Measurements from ENCODE around the gene STAM.
"Not testable (repeated sequence)": the region's sequence is repeated elsewhere in the genome, so short reads cannot be mapped to it uniquely, and the experiment has no call there.

Gene STAM

DNA sequence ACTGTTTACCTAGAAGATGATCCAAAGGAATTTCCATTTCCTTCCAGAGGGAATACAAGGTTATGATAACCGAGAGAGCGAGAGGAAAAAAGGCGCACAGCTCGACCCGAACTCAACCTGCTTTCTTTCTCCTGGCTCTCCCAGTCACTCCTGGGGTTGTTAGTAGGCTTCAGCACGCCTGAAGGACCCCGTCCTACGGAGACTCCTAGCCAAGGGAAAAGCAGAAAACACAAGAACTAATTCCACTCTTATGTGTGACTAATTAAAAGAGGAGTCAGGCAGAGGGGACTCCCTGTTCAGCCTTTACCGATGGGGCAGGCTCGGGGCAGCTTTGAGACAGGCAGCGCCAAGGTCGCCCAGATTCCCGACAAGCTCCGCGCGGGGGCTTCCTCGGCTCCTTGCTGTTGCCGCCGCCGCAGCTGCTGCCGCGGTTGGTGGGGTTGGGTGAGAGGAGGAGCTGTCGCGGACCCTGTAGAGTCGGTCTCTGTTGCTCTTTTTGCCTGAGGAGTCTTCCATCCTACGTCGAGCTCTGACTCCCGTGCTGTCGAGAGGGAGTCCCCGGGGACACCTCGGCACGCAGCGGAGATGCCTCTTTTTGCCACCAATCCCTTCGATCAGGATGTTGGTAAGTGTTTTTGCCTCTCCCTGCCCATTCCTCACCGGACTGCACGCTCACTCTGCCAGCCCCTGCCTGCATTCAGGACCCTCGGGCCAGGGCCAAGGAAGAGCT lies at the start of gene STAM:
Gene STAM (plus strand): TSS at position 397 of the 730 bp plus-strand sequence. CDS start 189 bp downstream, at position 586.
- peak; percentile 78 for DNase-seq (ENCODE audit: low spot score)

DNA sequence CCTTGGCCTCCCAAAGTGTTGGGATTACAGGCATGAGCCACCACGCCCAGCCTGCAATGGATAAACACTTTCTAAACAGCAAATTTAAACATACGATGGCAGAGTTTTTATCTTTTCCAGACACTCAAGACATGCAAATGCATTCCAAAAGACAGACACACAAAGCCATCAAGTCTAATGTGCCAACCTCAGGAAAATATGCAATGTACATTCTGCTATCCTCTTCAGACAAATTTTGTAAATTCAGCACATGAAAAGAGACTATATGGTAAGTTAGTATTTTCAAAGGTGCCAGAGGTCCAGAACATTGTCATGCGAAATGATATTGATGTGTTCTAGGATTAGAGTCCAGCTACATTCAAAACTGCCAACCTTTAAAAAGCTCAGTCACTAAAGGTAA lies 46.6 kb upstream of the STAM start:
- no peak for DNase-seq (ENCODE audit: low spot score)

GRCh38 chr10:17599089-17599488 lies 44.9 kb upstream of the STAM start:
- peak; percentile 43 for DNase-seq (ENCODE audit: low spot score)

GRCh38 chr10:17605936-17606335 lies 38.0 kb upstream of the STAM start:
- no peak for DNase-seq (ENCODE audit: low spot score)

DNA sequence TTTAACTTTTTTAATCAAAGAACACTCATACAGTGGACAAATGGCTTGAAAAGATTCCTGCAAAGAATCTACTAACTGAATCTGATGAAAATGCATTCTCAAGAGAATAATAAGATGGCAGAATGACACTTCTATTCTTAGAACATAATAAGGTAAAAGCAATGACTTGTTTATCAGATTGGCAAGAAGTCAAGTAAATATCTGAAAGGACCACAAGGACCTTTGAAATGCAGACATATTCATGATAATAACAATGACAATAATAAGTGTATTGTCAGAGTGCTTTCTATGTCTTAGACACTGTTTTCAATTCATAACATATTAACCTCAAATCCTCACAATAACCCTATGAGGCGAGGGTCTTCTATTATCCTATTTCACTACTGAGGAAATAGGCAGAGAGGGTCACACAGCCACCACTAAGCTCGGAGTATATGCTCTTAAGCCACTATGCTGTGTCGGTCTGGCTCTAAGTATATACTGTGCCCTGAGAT lies 37.4 kb upstream of the STAM start:
- DNase-seq (ENCODE audit: low spot score) = no peak

DNA sequence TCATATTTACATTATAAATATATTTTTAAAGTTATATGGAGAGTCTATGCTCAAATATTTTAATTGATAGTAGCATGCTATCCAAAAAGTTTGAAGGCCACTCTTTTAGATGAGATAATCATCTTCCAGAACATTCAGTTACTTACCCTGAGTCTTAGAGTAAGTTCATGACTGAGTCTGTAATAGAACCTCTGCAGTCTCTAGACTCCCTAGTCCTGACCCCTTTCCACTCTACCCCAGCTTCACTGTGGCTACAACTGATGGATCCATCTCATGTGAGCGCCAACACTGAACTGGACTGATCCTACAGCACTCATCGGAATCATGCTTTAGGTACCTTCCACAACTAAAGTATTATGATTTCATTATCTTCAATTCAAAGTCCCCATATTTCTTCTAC lies 36.9 kb upstream of the STAM start:
- no peak for DNase-seq (ENCODE audit: low spot score)

- DNase-seq (ENCODE audit: low spot score) = peak; percentile 58
Observed at GRCh38 chr10:17607603-17608332, 36.2 kb upstream of the STAM start.

GRCh38 chr10:17609523-17610079 lies 34.4 kb upstream of the STAM start:
- no peak for DNase-seq (ENCODE audit: low spot score)

GRCh38 chr10:17616403-17617030 lies 27.4 kb upstream of the STAM start:
- peak; percentile 13 for DNase-seq (ENCODE audit: low spot score)

- DNase-seq (ENCODE audit: low spot score) = no peak
Observed at GRCh38 chr10:17617031-17617911, 26.7 kb upstream of the STAM start, which contains the start of gene HACD1. Gene HACD1, minus strand, starts transcription at chr10:17617374. Its CDS starts 35 bp downstream, at chr10:17617339.

- no peak for DNase-seq (ENCODE audit: low spot score)
Observed at GRCh38 chr10:17622061-17622460, 21.9 kb upstream of the STAM start.

- DNase-seq (ENCODE audit: low spot score) = no peak
Observed at GRCh38 chr10:17624996-17625395, 19.0 kb upstream of the STAM start.

DNA sequence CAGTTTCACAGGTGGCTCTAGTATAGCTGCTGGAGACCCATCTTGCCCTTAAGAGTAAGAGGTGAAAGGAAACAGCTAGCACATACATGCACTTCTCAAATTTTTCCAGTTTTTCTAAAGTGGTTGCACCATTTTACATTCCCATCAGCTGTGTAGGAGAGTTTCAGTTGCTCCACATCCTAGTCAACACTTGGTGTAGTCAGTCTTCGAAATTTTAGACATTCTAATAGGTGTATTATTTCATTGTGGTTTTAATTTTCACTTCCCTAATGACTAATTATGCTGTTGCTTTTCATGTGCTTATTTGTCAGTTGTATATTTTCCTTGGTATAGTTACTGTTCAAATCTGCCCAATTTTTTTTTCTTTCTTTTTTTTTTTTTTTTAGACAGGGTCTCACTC lies 17.3 kb upstream of the STAM start:
- no peak for DNase-seq (ENCODE audit: low spot score)

- not testable (repeated sequence) for DNase-seq (ENCODE audit: low spot score)
Observed at GRCh38 chr10:17632590-17632989, 11.4 kb upstream of the STAM start.

- no peak for DNase-seq (ENCODE audit: low spot score)
Observed at GRCh38 chr10:17633353-17633752, 10.6 kb upstream of the STAM start.

DNA sequence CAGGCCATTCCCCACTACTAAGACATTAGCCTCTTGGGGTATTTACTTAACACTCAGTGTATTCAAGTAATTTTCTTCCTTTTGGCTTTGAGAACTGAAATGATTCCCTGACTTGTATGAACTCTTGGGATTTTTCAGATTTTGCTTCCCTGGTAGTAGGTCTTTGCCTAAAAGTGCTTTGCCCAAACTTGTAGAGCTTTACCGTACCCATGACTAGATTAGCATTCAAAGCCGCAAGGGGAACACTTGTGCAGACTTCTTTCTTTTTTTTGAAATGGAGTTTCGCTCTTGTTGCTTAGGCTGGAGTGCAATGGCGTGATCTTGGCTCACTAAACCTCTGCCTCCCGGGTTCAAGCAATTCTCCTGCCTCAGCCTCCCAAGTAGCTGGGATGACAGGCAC lies 6.1 kb upstream of the STAM start:
- DNase-seq (ENCODE audit: low spot score) = no peak

- DNase-seq (ENCODE audit: low spot score) = no peak
Observed at GRCh38 chr10:17640331-17640816, 3.6 kb upstream of the STAM start.

GRCh38 chr10:17643339-17643754 lies 604 bp upstream of the STAM start:
- peak; percentile 40 for DNase-seq (ENCODE audit: low spot score)

- no peak for DNase-seq (ENCODE audit: low spot score)
Observed at GRCh38 chr10:17644485-17644943, 563 bp downstream of the STAM start.

- DNase-seq (ENCODE audit: low spot score) = no peak
Observed at GRCh38 chr10:17645621-17646345, 1.8 kb downstream of the STAM start.

All from COLO829 (cell line).